ENCODE data around the gene TIGD6.
A peak's percentile ranks its signal among the peaks of the same experiment; 100 is the strongest.

- TF ChIP-seq CTCF (IDR thresholded peaks at IDR 0.05; ENCODE audit: low read length) = peak; percentile 72
- TF ChIP-seq EZH2 (IDR thresholded peaks at IDR 0.05; ENCODE audit: borderline replicate concordance, low read length) = no peak
Observed at GRCh38 chr5:149961957-149962409, 38.5 kb downstream of the TIGD6 start.
